GM18870 (cell line): Measurements from ENCODE around the gene HOMER3.

Experiments used
- ATAC-seq: cut with Tn5 transposase; IDR thresholded peaks from one replicate; pipeline ENCODE4 v1.9.1; 2021; ENCODE audit warnings: moderate library complexity; ENCODE audit not compliant: unreplicated experiment

Gene HOMER3

GRCh38 chr19:18883526-18884304 lies 57.3 kb downstream of the HOMER3 start:
- no peak for ATAC-seq

GRCh38 chr19:18881491-18881890 lies 59.5 kb downstream of the HOMER3 start:
- ATAC-seq = no peak

- no peak for ATAC-seq
Observed at GRCh38 chr19:18879579-18880373, 61.2 kb downstream of the HOMER3 start.
